Suprapubic skin (tissue), 4 donors: ENCODE data around the gene PRORP. TPM values are rescaled to one million over a fixed set of nuclear protein-coding genes. Genes with fewer than 3 reads are reported as not detected.

Experiments used
- DNase-seq, 2 donors: peaks; one replicate each; pipeline ENCODE4 v3.0.0-alpha.2; 2019; ENCODE audit warnings: low spot score in 2 of 2
- H3K27ac ChIP-seq: fragments of 200-600 bp; sonication (generic); one replicate; pipeline ENCODE4 v1.5.1; 2019
- H3K27me3 ChIP-seq: fragments of 200-600 bp; sonication (generic); one replicate; pipeline ENCODE4 v1.5.1; 2019
- H3K36me3 ChIP-seq: fragments of 200-600 bp; sonication (generic); one replicate; pipeline ENCODE4 v1.5.1; 2019
- H3K4me1 ChIP-seq: fragments of 200-600 bp; sonication (generic); one replicate; pipeline ENCODE4 v1.5.1; 2019
- H3K4me3 ChIP-seq: fragments of 200-600 bp; sonication (generic); one replicate; pipeline ENCODE4 v1.5.1; 2019; ENCODE audit warnings: mild to moderate bottlenecking
- H3K9me3 ChIP-seq: fragments of 200-600 bp; sonication (generic); one replicate; pipeline ENCODE4 v1.5.1; 2019
- CTCF ChIP-seq, 2 donors: fragments of 200-600 bp in 1 of 2; fragments of 450-650 bp in 1 of 2; sonication (generic) in 1 of 2; IDR thresholded peaks; one replicate each; pipeline ENCODE4 v1.5.1; 2016 to 2019; ENCODE audit warnings: antibody characterized with exemption in 2 of 2, mild to moderate bottlenecking in 1 of 2, moderate library complexity in 1 of 2
- EP300 ChIP-seq: sonication (generic); formaldehyde crosslinking; IDR thresholded peaks from one replicate; pipeline ENCODE4 v1.6.1; 2017; ENCODE audit warnings: antibody characterized with exemption
- POLR2A ChIP-seq, 2 donors: fragments of 450-650 bp; IDR thresholded peaks; one replicate each; pipeline ENCODE4 v1.6.1; 2017; ENCODE audit warnings: antibody characterized with exemption in 2 of 2, mild to moderate bottlenecking in 2 of 2, moderate library complexity in 2 of 2
- POLR2AphosphoS5 ChIP-seq, 3 donors: sonication (generic); formaldehyde crosslinking; IDR thresholded peaks; one replicate each; pipeline ENCODE4 v1.6.1; 2017; ENCODE audit warnings: antibody characterized with exemption in 3 of 3
- WGBS: methylation state at CpG from one replicate; pipeline ENCODE4 v1.1.5; 2018; 5-methylcytosine and 5-hydroxymethylcytosine counted together
- total RNA-seq, 4 donors: library from RNA; depleted of rRNA; stranded (reverse); fragments of >200 nt; gene quantifications; one replicate each; pipeline ENCODE4 v1.1.0, GENCODE V29; 2016

Gene PRORP
- total RNA-seq, 4 donors from 2014 or later: 31.6 to 45.2 (median 40.9) TPM

GRCh38 chr14:35158951-35159653 lies 36.8 kb downstream of the PRORP start:
- 86% methylated on average over 8 of the region's 8 CpGs for WGBS
- no peaks in the 10 kb centered on the region for H3K9me3 ChIP-seq
- no peak overlapping the region for H3K4me3 ChIP-seq
- DNase-seq: no peak
- no peaks in the 10 kb centered on the region for H3K36me3 ChIP-seq
- no peak overlapping the region for H3K27ac ChIP-seq
- TF ChIP-seq POLR2A (IDR thresholded peaks at IDR 0.05): no peak
- H3K4me1 ChIP-seq: peaks cover 12% of the 10 kb centered on the region
- no peaks in the 10 kb centered on the region for H3K27me3 ChIP-seq

- no peaks in the 10 kb centered on the region for H3K9me3 ChIP-seq
- TF ChIP-seq CTCF (IDR thresholded peaks at IDR 0.05) (no peak), POLR2AphosphoS5 (IDR thresholded peaks at IDR 0.05) (no peak)
- DNase-seq: no peak
- H3K36me3 ChIP-seq: no peaks in the 10 kb centered on the region
- WGBS: 52% methylated on average over 6 of the region's 6 CpGs
- H3K27ac ChIP-seq: no peak overlapping the region
- peaks cover 12% of the 10 kb centered on the region for H3K4me1 ChIP-seq
- H3K27me3 ChIP-seq: no peaks in the 10 kb centered on the region
- H3K4me3 ChIP-seq: no peak overlapping the region
Measured at GRCh38 chr14:35159742-35160409, 37.5 kb downstream of the PRORP start.

GRCh38 chr14:35161231-35161630 lies 38.9 kb downstream of the PRORP start:
- no peaks in the 10 kb centered on the region for H3K9me3 ChIP-seq
- H3K27ac ChIP-seq: no peak overlapping the region
- WGBS: 76% methylated on average over 5 of the region's 5 CpGs
- H3K36me3 ChIP-seq: no peaks in the 10 kb centered on the region
- no peak overlapping the region for H3K4me3 ChIP-seq
- TF ChIP-seq POLR2A (IDR thresholded peaks at IDR 0.05): no peak
- no peak for TF ChIP-seq EP300
- DNase-seq: no peak
- no peaks in the 10 kb centered on the region for H3K27me3 ChIP-seq
- peaks cover 3% of the 10 kb centered on the region for H3K4me1 ChIP-seq

GRCh38 chr14:35163384-35163783 lies 41.0 kb downstream of the PRORP start:
- WGBS: 95% methylated on average over 1 of the region's 1 CpG

GRCh38 chr14:35164849-35165248 lies 42.5 kb downstream of the PRORP start:
- H3K27me3 ChIP-seq: no peaks in the 10 kb centered on the region
- no peaks in the 10 kb centered on the region for H3K4me1 ChIP-seq
- DNase-seq: no peak
- TF ChIP-seq CTCF (IDR thresholded peaks at IDR 0.05): no peak
- TF ChIP-seq EP300: no peak
- no peak for TF ChIP-seq POLR2AphosphoS5 (IDR thresholded peaks at IDR 0.05)
- no peak for TF ChIP-seq POLR2A (IDR thresholded peaks at IDR 0.05)
- H3K36me3 ChIP-seq: peaks cover 2% of the 10 kb centered on the region
- no peaks in the 10 kb centered on the region for H3K9me3 ChIP-seq
- H3K27ac ChIP-seq: no peak overlapping the region
- H3K4me3 ChIP-seq: no peak overlapping the region
- 74% methylated on average over 5 of the region's 5 CpGs for WGBS

More at GRCh38 chr14:35163384-35163783, 41.0 kb downstream of the PRORP start:
- Histone ChIP-seq H3K36me3 (peaks cover 2% of the 10 kb centered on the region), H3K27ac (no peak overlapping the region), H3K9me3 (no peaks in the 10 kb centered on the region), H3K27me3 (no peaks in the 10 kb centered on the region), H3K4me1 (no peaks in the 10 kb centered on the region), H3K4me3 (no peak overlapping the region)
- TF ChIP-seq EP300 (no peak), CTCF (IDR thresholded peaks at IDR 0.05) (no peak), POLR2A (IDR thresholded peaks at IDR 0.05) (no peak)
- DNase-seq: no peak

- no peak overlapping the region for H3K27ac ChIP-seq
- WGBS: 50% methylated on average over 3 of the region's 3 CpGs
Measured at GRCh38 chr14:35167496-35167895, 45.1 kb downstream of the PRORP start.

More at GRCh38 chr14:35167496-35167895, 45.1 kb downstream of the PRORP start:
- H3K4me3 ChIP-seq: no peak overlapping the region
- no peaks in the 10 kb centered on the region for H3K27me3 ChIP-seq
- no peak for TF ChIP-seq CTCF (IDR thresholded peaks at IDR 0.05)
- TF ChIP-seq POLR2A (IDR thresholded peaks at IDR 0.05): no peak
- no peak for TF ChIP-seq EP300
- TF ChIP-seq POLR2AphosphoS5 (IDR thresholded peaks at IDR 0.05): no peak
- H3K9me3 ChIP-seq: no peaks in the 10 kb centered on the region
- DNase-seq: no peak
- no peaks in the 10 kb centered on the region for H3K4me1 ChIP-seq
- peaks cover 4% of the 10 kb centered on the region for H3K36me3 ChIP-seq
